Smooth muscle cell (in vitro differentiated cells): ENCODE data around the gene KANSL3. TPM values are rescaled to one million over a fixed set of nuclear protein-coding genes. Genes with fewer than 3 reads are reported as not detected.
A peak's percentile ranks its signal among the peaks of the same experiment; 100 is the strongest.

Source experiments
- DNase-seq: peaks from one replicate; lab custom pipeline; 2025; ENCODE audit not compliant: unreplicated experiment; lab: John Stamatoyannopoulos, UW
- H2AFZ ChIP-seq: fragments of 200-600 bp; sonication (generic); 2 replicates; pipeline ENCODE4 v1.6.0; 2016; ENCODE audit warnings: antibody characterized with exemption, low read depth, mild to moderate bottlenecking
- H3F3A ChIP-seq: fragments of 200-600 bp; sonication (generic); 2 replicates; pipeline ENCODE4 v1.6.0; 2017; ENCODE audit warnings: antibody characterized with exemption, low read depth
- H3K27ac ChIP-seq: fragments of 200-600 bp; sonication (generic); 2 replicates; pipeline ENCODE4 v1.5.1; 2016; ENCODE audit warnings: low read depth, mild to moderate bottlenecking
- H3K27me3 ChIP-seq: fragments of 200-600 bp; sonication (generic); 2 replicates; pipeline ENCODE4 v1.6.1; 2016; ENCODE audit warnings: low read depth, mild to moderate bottlenecking
- H3K36me3 ChIP-seq: fragments of 200-600 bp; sonication (generic); 2 replicates; pipeline ENCODE4 v1.5.1; 2016; ENCODE audit warnings: low read depth
- H3K4me1 ChIP-seq: fragments of 200-600 bp; sonication (generic); 2 replicates; pipeline ENCODE4 v1.5.1; 2016; ENCODE audit warnings: low read depth
- H3K4me2 ChIP-seq: fragments of 200-600 bp; sonication (generic); 2 replicates; pipeline ENCODE4 v1.6.0; 2016; ENCODE audit warnings: mild to moderate bottlenecking
- H3K4me3 ChIP-seq: fragments of 200-600 bp; sonication (generic); 2 replicates; pipeline ENCODE4 v1.5.1; 2016; ENCODE audit warnings: mild to moderate bottlenecking
- H3K79me2 ChIP-seq: fragments of 200-600 bp; sonication (generic); 2 replicates; pipeline ENCODE4 v1.6.0; 2016; ENCODE audit warnings: low read depth, mild to moderate bottlenecking
- H3K9ac ChIP-seq: fragments of 200-600 bp; sonication (generic); 2 replicates; pipeline ENCODE4 v1.6.0; 2016; ENCODE audit warnings: low read depth
- H3K9me3 ChIP-seq: fragments of 200-600 bp; sonication (generic); replicated peaks from 2 replicates; pipeline ENCODE4 v1.5.1; 2016; ENCODE audit warnings: low read depth
- H4K20me1 ChIP-seq: fragments of 200-600 bp; sonication (generic); 2 replicates; pipeline ENCODE4 v1.6.0; 2016; ENCODE audit warnings: low read depth
- CTCF ChIP-seq: fragments of 200-600 bp; sonication (generic); IDR thresholded peaks from 2 replicates; pipeline ENCODE4 v1.5.1; 2017; ENCODE audit warnings: borderline replicate concordance, mild to moderate bottlenecking, antibody characterized with exemption; ENCODE audit not compliant: insufficient read depth, poor library complexity, severe bottlenecking
- WGBS: methylation state at CpG from one replicate; pipeline ENCODE4 v1.1.7; 2016; ENCODE audit warnings: low lambda C conversion rate; 5-methylcytosine and 5-hydroxymethylcytosine counted together
- polyA plus RNA-seq: library from polyadenylated mRNA; unstranded; fragments of >200 nt; fragmentation: Nextera tagmentation; extraction: Ambion mirVana; gene quantifications from 2 replicates; pipeline ENCODE4 v1.2.1, GENCODE V29; 2016
- total RNA-seq: library from RNA; depleted of rRNA; stranded (reverse); fragments of >200 nt; gene quantifications from 2 replicates; pipeline ENCODE4 v1.2.3, GENCODE V29; 2014

Gene KANSL3
- total and polyA plus RNA-seq, 2 experiments from 2014 or later, result 12.0 to 13.3 TPM

DNA sequence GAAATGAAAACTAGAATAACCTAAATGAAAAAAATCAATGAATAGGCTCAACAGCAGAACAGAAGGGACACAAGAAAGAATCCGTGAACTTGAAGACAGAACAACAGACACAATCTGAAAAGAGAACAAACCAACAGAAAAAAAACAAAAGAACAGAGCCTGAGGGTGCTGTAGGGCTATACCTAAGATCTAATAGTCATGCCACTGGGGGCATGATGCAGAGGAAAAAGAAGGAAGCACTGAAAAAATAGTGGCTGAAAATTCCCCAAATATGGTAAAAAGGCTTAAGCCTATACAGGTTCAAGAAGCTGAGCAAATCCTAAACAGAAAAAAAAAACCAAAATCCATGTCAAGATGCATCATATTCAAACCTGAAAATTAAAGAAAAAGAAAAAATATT, 50.3 kb downstream of the KANSL3 start:
- WGBS, result 97% methylated on average over 1 of the region's 1 CpG

DNA sequence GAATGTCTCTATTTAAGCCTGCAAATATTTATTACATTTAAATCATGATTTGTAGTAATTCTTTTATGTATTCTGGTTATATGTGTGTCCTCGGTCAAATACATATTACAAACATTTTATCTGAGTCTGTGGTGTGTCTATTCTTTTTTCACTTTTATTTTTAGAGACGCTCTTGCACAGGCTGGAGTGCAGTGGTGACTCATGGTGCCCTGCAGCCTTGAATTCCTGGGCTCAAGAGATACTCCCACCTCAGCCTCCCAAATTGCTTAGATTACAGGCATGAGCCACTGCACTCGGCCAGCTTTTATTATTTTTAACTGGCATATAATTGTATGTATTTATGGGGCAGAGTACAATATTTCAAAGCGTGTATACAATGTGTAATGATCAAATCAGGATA, 54.1 kb downstream of the KANSL3 start:
- Histone ChIP-seq H3F3A (no peaks in the 10 kb centered on the region), H3K27me3 (no peaks in the 10 kb centered on the region), H3K27ac (no peak overlapping the region), H3K79me2 (no peaks in the 10 kb centered on the region), H3K9me3 (no peaks in the 10 kb centered on the region), H2AFZ (no peak overlapping the region), H3K4me2 (no peak overlapping the region), H3K4me3 (no peak overlapping the region), H3K9ac (no peak overlapping the region), H3K36me3 (no peaks in the 10 kb centered on the region), H3K4me1 (no peaks in the 10 kb centered on the region), H4K20me1 (no peaks in the 10 kb centered on the region)
- TF ChIP-seq CTCF, result no peak
- DNase-seq, result no peak
- 45% methylated on average over 4 of the region's 4 CpGs for WGBS

More for the DNA sequence above, 50.3 kb downstream of the KANSL3 start:
- TF ChIP-seq CTCF, result no peak
- no peak overlapping the region for H2AFZ ChIP-seq
- H3K4me2 ChIP-seq, result no peak overlapping the region
- H4K20me1 ChIP-seq, result no peaks in the 10 kb centered on the region
- no peaks in the 10 kb centered on the region for H3K79me2 ChIP-seq
- H3K27ac ChIP-seq, result no peak overlapping the region
- H3K27me3 ChIP-seq, result no peaks in the 10 kb centered on the region
- DNase-seq, result no peak
- H3K36me3 ChIP-seq, result no peaks in the 10 kb centered on the region
- no peaks in the 10 kb centered on the region for H3K4me1 ChIP-seq
- H3F3A ChIP-seq, result no peaks in the 10 kb centered on the region
- no peak overlapping the region for H3K4me3 ChIP-seq
- no peak overlapping the region for H3K9ac ChIP-seq
- H3K9me3 ChIP-seq, result no peaks in the 10 kb centered on the region

- no peak overlapping the region for H3K9ac ChIP-seq
- H3K9me3 ChIP-seq, result no peaks in the 10 kb centered on the region
- H3F3A ChIP-seq, result no peaks in the 10 kb centered on the region
- peak; percentile 28 for TF ChIP-seq CTCF
- no peak overlapping the region for H3K27ac ChIP-seq
- H4K20me1 ChIP-seq, result no peaks in the 10 kb centered on the region
- no peak overlapping the region for H3K4me3 ChIP-seq
- no peak overlapping the region for H3K4me2 ChIP-seq
- H2AFZ ChIP-seq, result no peak overlapping the region
- no peak for DNase-seq
- H3K79me2 ChIP-seq, result no peaks in the 10 kb centered on the region
- WGBS, result 61% methylated on average over 4 of the region's 4 CpGs
- H3K27me3 ChIP-seq, result no peaks in the 10 kb centered on the region
- H3K36me3 ChIP-seq, result no peaks in the 10 kb centered on the region
- H3K4me1 ChIP-seq, result no peaks in the 10 kb centered on the region
Observed at GRCh38 chr2:96580771-96581170, 57.3 kb downstream of the KANSL3 start.

DNA sequence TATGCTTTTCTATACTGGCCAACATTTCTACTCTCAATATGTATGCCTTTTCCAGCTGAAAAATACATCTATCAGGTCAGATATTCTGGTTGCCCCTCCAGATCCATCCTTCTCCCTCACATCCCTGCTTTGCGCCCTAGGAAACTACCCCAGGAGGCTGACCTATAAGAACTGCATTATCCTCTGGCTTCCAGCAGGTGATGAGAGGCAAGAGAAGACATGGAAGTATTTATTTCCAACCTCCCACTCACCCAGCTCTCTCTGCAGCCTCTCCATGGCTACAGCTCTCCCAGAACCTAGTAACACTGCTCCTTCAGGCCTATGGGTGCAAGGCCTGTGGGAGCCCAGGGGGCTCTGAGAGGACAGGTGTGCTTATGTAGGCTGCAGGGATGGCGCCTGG, 58.7 kb downstream of the KANSL3 start:
- Histone ChIP-seq H3K79me2 (no peaks in the 10 kb centered on the region), H3K27me3 (no peaks in the 10 kb centered on the region), H3K4me1 (no peaks in the 10 kb centered on the region), H3K9ac (no peak overlapping the region), H3K4me3 (no peak overlapping the region), H4K20me1 (no peaks in the 10 kb centered on the region), H2AFZ (no peak overlapping the region), H3K36me3 (no peaks in the 10 kb centered on the region), H3K27ac (no peak overlapping the region), H3F3A (no peaks in the 10 kb centered on the region), H3K9me3 (no peaks in the 10 kb centered on the region), H3K4me2 (no peak overlapping the region)
- no peak for TF ChIP-seq CTCF
- no peak for DNase-seq
- 85% methylated on average over 2 of the region's 2 CpGs for WGBS
